Measurements from ENCODE around the gene HUWE1. TPM values are rescaled to one million over a fixed set of nuclear protein-coding genes. Genes with fewer than 3 reads are reported as not detected.

Gene HUWE1
- total RNA-seq, 1 donor from 2014 or later, result 130 TPM

DNA sequence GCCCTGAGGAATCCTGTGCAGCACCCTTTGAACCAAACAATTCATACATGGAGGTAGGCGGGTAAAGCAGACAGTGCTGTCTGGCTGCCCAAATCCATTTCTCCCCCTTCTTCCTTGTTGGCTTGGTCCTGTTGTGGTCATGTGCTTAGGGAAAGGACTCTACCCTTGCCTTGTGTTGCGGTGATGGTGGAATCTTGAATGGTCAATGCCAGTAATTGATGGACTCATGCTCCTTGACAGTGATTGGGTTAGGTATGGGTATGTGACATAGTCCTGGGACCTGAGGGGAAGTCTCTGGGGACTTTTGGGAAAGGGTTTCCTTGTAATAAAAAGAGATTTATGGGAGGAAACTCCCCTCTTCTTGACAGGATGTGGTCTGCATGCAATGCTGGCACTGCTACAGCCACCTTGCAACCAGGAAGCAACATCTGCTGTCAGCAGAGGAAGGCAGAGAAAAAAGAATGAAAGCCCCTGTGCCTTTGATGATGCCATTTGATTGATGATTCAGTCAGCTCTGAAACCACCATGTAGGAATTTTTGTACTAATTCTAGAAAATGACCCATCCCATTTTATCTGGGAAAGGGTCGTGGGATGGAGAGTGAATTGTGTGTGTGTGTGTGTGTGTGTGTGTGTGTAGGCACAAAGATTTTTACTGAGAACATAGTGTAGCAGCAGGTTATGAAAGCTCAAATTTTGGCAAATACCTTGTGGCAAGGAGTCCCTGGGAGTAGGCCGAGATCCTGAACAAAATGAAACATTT, 30.0 kb upstream of the HUWE1 start:
- H3K27ac ChIP-seq (replicated peaks), result no peak overlapping the region

DNA sequence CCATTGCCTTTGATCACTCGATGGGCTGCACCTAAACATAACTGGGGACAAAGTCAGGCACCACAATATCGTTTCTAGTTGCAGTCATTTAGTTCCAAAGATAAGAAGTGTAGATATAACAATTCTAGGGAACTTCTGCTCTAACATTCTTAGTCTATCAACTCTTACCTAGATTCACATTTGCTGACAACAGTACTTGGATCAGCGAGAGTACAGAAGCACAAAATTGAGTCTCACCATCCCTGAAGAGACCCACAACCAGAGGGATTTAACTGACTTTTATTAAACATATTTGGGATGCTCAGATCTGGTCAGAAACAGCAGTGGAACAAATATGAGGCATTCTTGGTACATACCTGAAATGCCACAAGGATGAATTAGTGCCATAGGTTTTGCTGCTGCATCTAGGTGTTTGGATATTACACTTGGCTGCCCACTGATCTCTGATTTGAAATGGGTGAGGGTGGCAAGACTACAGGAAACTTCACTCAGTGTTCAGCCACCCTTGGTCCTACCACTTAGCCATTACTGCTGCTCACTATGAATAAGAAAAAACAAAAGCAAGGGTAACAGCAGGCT, 28.9 kb upstream of the HUWE1 start:
- Histone ChIP-seq H3K36me3 (no peaks in the 10 kb centered on the region), H3K4me3 (no peak overlapping the region), H3K27me3 (ENCODE audit: low read depth) (no peaks in the 10 kb centered on the region), H3K9me3 (replicated peaks) (no peaks in the 10 kb centered on the region), H3K27ac (replicated peaks) (no peak overlapping the region), H3K4me1 (no peaks in the 10 kb centered on the region)
- no peak for DNase-seq
- intact Hi-C loops (cut with micrococcal nuclease), result no loop called here
- TF ChIP-seq, protein P1, sequence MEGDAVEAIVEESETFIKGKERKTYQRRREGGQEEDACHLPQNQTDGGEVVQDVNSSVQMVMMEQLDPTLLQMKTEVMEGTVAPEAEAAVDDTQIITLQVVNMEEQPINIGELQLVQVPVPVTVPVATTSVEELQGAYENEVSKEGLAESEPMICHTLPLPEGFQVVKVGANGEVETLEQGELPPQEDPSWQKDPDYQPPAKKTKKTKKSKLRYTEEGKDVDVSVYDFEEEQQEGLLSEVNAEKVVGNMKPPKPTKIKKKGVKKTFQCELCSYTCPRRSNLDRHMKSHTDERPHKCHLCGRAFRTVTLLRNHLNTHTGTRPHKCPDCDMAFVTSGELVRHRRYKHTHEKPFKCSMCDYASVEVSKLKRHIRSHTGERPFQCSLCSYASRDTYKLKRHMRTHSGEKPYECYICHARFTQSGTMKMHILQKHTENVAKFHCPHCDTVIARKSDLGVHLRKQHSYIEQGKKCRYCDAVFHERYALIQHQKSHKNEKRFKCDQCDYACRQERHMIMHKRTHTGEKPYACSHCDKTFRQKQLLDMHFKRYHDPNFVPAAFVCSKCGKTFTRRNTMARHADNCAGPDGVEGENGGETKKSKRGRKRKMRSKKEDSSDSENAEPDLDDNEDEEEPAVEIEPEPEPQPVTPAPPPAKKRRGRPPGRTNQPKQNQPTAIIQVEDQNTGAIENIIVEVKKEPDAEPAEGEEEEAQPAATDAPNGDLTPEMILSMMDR (IDR thresholded peaks at IDR 0.05; ENCODE audit: borderline replicate concordance), result no peak

More for the DNA sequence above, 30.0 kb upstream of the HUWE1 start:
- Histone ChIP-seq H3K4me1 (no peaks in the 10 kb centered on the region), H3K27me3 (ENCODE audit: low read depth) (no peaks in the 10 kb centered on the region), H3K4me3 (no peak overlapping the region), H3K9me3 (replicated peaks) (no peaks in the 10 kb centered on the region), H3K36me3 (no peaks in the 10 kb centered on the region)
- TF ChIP-seq, protein P1 (IDR thresholded peaks at IDR 0.05; ENCODE audit: borderline replicate concordance), result no peak
- intact Hi-C loops (cut with micrococcal nuclease), result no loop called here
- no peak for DNase-seq

DNA sequence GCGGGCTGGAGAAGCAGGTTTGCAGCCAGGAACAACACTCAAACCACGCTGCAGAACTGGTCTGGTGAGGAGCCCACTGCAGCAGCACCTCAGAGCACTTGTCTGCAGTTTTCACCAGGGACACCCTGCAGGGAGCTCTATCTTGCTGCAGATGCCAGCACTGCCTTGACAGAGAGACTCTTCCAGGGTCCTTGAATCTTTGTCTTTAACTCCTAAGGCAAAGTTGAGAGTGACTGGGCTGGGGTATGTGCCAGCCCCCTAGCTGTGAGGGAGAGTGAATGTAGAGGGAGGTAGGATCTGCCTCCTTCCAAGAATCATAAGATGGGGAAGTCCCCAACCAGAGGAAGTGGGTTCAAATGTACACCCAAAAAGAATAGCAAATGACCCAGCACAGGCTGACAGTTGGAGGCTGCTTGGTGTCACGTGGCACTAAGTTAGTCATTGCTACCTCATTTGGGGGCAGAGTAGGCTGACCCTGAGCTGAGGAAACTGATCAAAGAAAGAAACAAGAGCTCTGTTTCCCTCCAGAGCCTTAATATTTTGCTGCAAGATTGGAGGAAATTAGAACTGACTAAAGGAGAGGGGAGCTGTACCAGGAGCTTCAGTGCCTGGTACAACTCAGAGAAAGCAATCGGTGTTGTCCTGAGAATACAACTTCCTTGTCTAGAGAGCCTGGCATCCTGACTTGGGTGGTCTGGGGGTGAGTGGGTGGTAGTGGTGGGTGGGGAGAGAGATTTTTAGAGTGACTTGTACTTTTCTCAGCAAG, 28.2 kb upstream of the HUWE1 start:
- intact Hi-C loops (cut with micrococcal nuclease), result no loop called here
- DNase-seq, result no peak
- H3K27ac ChIP-seq (replicated peaks), result no peak overlapping the region

DNA sequence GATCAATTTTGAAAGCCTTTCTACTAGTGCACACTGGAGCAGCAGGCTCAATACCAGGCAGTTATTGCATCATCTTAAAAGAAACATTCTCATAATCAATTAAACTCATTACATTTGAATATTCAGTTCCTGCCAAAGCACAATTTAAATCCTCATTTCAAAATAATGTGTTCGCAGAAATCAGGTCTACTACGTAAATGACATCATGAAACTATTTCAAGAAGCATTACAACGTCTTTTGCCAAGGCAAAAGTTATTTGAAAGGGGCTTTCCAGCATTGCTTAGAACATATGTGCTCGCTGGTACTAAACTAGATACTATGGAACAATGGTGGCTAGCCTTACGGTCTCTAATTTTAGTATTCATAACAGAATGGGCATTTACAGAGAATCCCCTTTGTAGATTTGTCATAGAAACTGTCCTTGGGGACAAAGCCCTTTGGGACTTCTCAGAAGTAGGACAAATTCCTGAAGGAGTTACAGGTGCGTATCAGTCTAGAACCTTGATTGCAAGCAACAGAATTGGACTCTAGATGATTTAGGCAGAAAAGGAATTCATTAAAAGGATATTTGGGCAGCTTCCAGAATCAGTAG, 27.6 kb upstream of the HUWE1 start:
- TF ChIP-seq, protein P1 (IDR thresholded peaks at IDR 0.05; ENCODE audit: borderline replicate concordance), result no peak
- DNase-seq, result no peak
- Histone ChIP-seq H3K27me3 (ENCODE audit: low read depth) (no peaks in the 10 kb centered on the region), H3K36me3 (no peaks in the 10 kb centered on the region), H3K4me1 (no peaks in the 10 kb centered on the region), H3K27ac (replicated peaks) (no peak overlapping the region), H3K9me3 (replicated peaks) (no peaks in the 10 kb centered on the region), H3K4me3 (no peak overlapping the region)
- intact Hi-C loops (cut with micrococcal nuclease), result no loop called here

More for the DNA sequence above, 28.2 kb upstream of the HUWE1 start:
- Histone ChIP-seq H3K27me3 (ENCODE audit: low read depth) (no peaks in the 10 kb centered on the region), H3K36me3 (no peaks in the 10 kb centered on the region), H3K4me1 (no peaks in the 10 kb centered on the region), H3K4me3 (no peak overlapping the region), H3K9me3 (replicated peaks) (no peaks in the 10 kb centered on the region)
- TF ChIP-seq, protein P1 (IDR thresholded peaks at IDR 0.05; ENCODE audit: borderline replicate concordance), result no peak

DNA sequence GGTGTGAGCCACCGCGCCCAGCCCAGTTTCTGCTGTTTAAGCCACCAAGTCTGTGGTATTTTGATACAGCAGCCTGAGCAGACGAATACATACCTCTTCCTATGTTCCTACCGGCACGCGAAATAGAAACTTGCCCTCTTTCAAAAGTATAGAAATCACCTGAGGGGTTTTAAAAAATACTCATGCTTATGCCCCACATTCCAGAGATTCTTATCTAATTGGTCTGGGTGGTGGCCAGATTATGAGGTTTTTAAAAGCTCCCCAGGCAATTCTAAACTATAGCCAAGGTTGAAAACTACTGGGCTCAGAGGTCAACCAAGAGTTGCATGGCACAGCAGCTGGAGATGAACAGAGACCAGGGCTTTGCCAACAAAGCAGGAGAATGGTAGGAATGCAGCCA, 24.9 kb upstream of the HUWE1 start:
- no peaks in the 10 kb centered on the region for H3K9me3 ChIP-seq (replicated peaks)
- H3K4me3 ChIP-seq, result no peak overlapping the region
- no peaks in the 10 kb centered on the region for H3K27me3 ChIP-seq (ENCODE audit: low read depth)
- no peak overlapping the region for H3K27ac ChIP-seq (replicated peaks)
- TF ChIP-seq, protein P1 (IDR thresholded peaks at IDR 0.05; ENCODE audit: borderline replicate concordance), result no peak
- no peaks in the 10 kb centered on the region for H3K4me1 ChIP-seq
- DNase-seq, result no peak
- H3K36me3 ChIP-seq, result no peaks in the 10 kb centered on the region
- intact Hi-C loops (cut with micrococcal nuclease), result no loop called here

Data from left ventricle myocardium inferior (tissue), 1 donor.